Measurements from ENCODE around the gene PRLR. TPM values are rescaled to one million over a fixed set of nuclear protein-coding genes. Genes with fewer than 3 reads are reported as not detected.

Gene PRLR
- total and polyA plus RNA-seq, 2 of the 8 experiments (the other 6 are each of a cell fraction or from before 2014, with no cell fraction given): 0.53 to 2.5 TPM

DNA sequence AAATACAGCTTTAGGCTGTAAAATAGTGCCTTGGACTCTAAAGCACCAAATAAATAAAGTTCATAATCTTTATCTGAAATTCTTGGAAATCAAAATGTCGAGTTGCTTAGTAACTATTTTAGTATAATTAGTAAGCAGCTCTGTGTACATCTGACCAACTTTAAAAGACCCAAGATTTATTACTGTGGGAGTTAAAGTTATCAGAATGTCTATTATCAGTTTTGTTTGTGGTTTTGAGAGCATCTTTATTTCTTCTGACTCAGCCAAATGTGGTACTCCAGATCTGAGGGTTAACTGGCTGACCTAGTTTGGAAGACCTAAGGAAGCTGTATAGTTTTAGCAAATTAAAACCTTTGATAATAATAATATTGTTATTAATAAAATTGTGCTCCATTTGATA lies 81.2 kb downstream of the PRLR start:
- no peak for DNase-seq (ENCODE audit: low read depth in 1 of 2, low spot score in 2 of 2)
- H3K79me2 ChIP-seq (ENCODE audit: control insufficient read depth in 1 of 2, insufficient read depth in 2 of 2, low read length in 2 of 2): no peaks in the 10 kb centered on the region
- H2AK5ac ChIP-seq (ENCODE audit: low read depth, low read length): no peak overlapping the region
- no peak overlapping the region for H3K9ac ChIP-seq (replicated peaks in 1 of 4; ENCODE audit: extremely low read depth in 1 of 4, low read depth in 3 of 4, low read length in 3 of 4)
- H3K23ac ChIP-seq (ENCODE audit: insufficient read length): no peak overlapping the region
- no peak overlapping the region for H3K18ac ChIP-seq (ENCODE audit: extremely low read depth, low read length)
- H3K56ac ChIP-seq (replicated peaks; ENCODE audit: insufficient read length, low read depth, low read length): no peak overlapping the region
- H3K79me1 ChIP-seq (ENCODE audit: low read depth, low read length): no peaks in the 10 kb centered on the region
- no peak overlapping the region for H3K4ac ChIP-seq (replicated peaks; ENCODE audit: insufficient read length, low read depth, low read length)
- H3K14ac ChIP-seq (ENCODE audit: insufficient read length): no peak overlapping the region
- H3K4me2 ChIP-seq (ENCODE audit: insufficient read depth in 1 of 2, low read depth in 2 of 2, low read length in 2 of 2): no peak overlapping the region
- FAIRE-seq: no peak
- CTCF ChIA-PET (ENCODE audit: partially characterized antibody): no interaction called here
- no peak overlapping the region for H4K8ac ChIP-seq (ENCODE audit: extremely low read depth, insufficient read depth, low read length)
- no peak overlapping the region for H2BK120ac ChIP-seq (replicated peaks; ENCODE audit: low read depth, low read length)
- no peaks in the 10 kb centered on the region for H3K27me3 ChIP-seq (replicated peaks in 1 of 4; ENCODE audit: control insufficient read depth in 3 of 4, extremely low read depth in 1 of 4, insufficient read depth in 3 of 4, low read length in 3 of 4)
- H3K23me2 ChIP-seq (ENCODE audit: low read depth, low read length): peaks cover 2% of the 10 kb centered on the region; the same call in 1 of the 2 replicates
- no peak overlapping the region for H4K91ac ChIP-seq (replicated peaks; ENCODE audit: insufficient read length, low read length)
- H2BK20ac ChIP-seq (ENCODE audit: low read length): no peak overlapping the region
- no peak overlapping the region for H2BK5ac ChIP-seq (ENCODE audit: low read depth, low read length)
- no peak overlapping the region for H2BK15ac ChIP-seq (ENCODE audit: low read length)
- peaks cover 0 to 6% (median 1%) of the 10 kb centered on the region in 4 experiments; a peak in 2 of 7 replicates for H3K4me1 ChIP-seq (replicated peaks in 1 of 4; ENCODE audit: control insufficient read depth in 3 of 4, insufficient read depth in 4 of 4, low read length in 3 of 4)
- H3K27ac ChIP-seq (ENCODE audit: low read depth, low read length): no peak overlapping the region
- H3K9me3 ChIP-seq (ENCODE audit: insufficient read depth in 2 of 2, low read depth in 1 of 2, low read length in 1 of 2): no peaks in the 10 kb centered on the region
- H2BK12ac ChIP-seq (ENCODE audit: low read depth, low read length): no peak overlapping the region
- H4K20me1 ChIP-seq (replicated peaks in 1 of 2; ENCODE audit: control insufficient read depth in 1 of 2, insufficient read depth in 2 of 2, low read length in 2 of 2): no peaks in the 10 kb centered on the region
- H3K36me3 ChIP-seq (ENCODE audit: control insufficient read depth in 2 of 4, insufficient read depth in 4 of 4, low read length in 3 of 4): no peaks in the 10 kb centered on the region
- no peak overlapping the region for H4K5ac ChIP-seq (ENCODE audit: insufficient read length, low read depth, low read length)
- WGBS, 2 experiments (ENCODE audit: extremely low coverage in 1 of 2, insufficient coverage in 1 of 2, insufficient read length in 1 of 2, insufficient replicate concordance in 2 of 2, low coverage in 1 of 2, low lambda C conversion rate in 2 of 2, missing lambda C conversion rate in 1 of 2): 79% methylated on average over 1 of the region's 1 CpG; no CpG with 5 or more reads in 1 of the 2 experiments
- no peak overlapping the region for H2AFZ ChIP-seq (ENCODE audit: low read length)
- H3K4me3 ChIP-seq (ENCODE audit: extremely low read depth in 1 of 4, insufficient read depth in 2 of 4, low read depth in 3 of 4, low read length in 4 of 4): no peak overlapping the region
- POLR2A ChIA-PET (ENCODE audit: partially characterized antibody): no interaction called here
- TF ChIP-seq KDM4A (IDR thresholded peaks at IDR 0.05; ENCODE audit: low read depth, low read length, severe bottlenecking): no peak
- TF ChIP-seq TCF12 (IDR thresholded peaks at IDR 0.05; ENCODE audit: low read depth, low read length): no peak
- TF ChIP-seq RFX5 (IDR thresholded peaks at IDR 0.05; ENCODE audit: borderline replicate concordance, low read depth, low read length): no peak
- no peak for TF ChIP-seq TAF7 (optimal IDR thresholded peaks at IDR 0.05; ENCODE audit: borderline replicate concordance, low read depth, low read length)
- TF ChIP-seq CTBP2 (IDR thresholded peaks at IDR 0.05; ENCODE audit: borderline replicate concordance, insufficient read depth, insufficient read length, low read length): no peak
- TF ChIP-seq, protein P1, sequence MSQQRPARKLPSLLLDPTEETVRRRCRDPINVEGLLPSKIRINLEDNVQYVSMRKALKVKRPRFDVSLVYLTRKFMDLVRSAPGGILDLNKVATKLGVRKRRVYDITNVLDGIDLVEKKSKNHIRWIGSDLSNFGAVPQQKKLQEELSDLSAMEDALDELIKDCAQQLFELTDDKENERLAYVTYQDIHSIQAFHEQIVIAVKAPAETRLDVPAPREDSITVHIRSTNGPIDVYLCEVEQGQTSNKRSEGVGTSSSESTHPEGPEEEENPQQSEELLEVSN (IDR thresholded peaks at IDR 0.05): no peak
- TF ChIP-seq ZNF274 (IDR thresholded peaks at IDR 0.05; ENCODE audit: borderline replicate concordance, extremely low read depth, low read length): no peak
- TF ChIP-seq EZH2 (IDR thresholded peaks at IDR 0.05; ENCODE audit: low read depth, low read length, severe bottlenecking): no peak
- TF ChIP-seq CBX8 (IDR thresholded peaks at IDR 0.05; ENCODE audit: borderline replicate concordance, low read depth, low read length): no peak
- TF ChIP-seq EGR1 (IDR thresholded peaks at IDR 0.05; ENCODE audit: borderline replicate concordance, low read depth, low read length): no peak
- TF ChIP-seq CEBPB (IDR thresholded peaks at IDR 0.05; ENCODE audit: low read depth, low read length): no peak
- no peak for TF ChIP-seq KDM5A (IDR thresholded peaks at IDR 0.05; ENCODE audit: low read length)
- TF ChIP-seq EP300 (IDR thresholded peaks at IDR 0.05; ENCODE audit: borderline replicate concordance in 1 of 2, low read depth in 2 of 2, low read length in 2 of 2): no peak
- no peak for TF ChIP-seq BCL11A (IDR thresholded peaks at IDR 0.05; ENCODE audit: low read depth in 2 of 2, low read length in 2 of 2)
